ENCODE data around the gene LDLRAP1.

GRCh38 chr1:25560788-25561187 lies 17.4 kb downstream of the LDLRAP1 start:
- TF ChIP-seq POLR2A (IDR thresholded peaks at IDR 0.05; ENCODE audit: extremely low read depth, insufficient read length), result no peak
- TF ChIP-seq, protein P1, sequence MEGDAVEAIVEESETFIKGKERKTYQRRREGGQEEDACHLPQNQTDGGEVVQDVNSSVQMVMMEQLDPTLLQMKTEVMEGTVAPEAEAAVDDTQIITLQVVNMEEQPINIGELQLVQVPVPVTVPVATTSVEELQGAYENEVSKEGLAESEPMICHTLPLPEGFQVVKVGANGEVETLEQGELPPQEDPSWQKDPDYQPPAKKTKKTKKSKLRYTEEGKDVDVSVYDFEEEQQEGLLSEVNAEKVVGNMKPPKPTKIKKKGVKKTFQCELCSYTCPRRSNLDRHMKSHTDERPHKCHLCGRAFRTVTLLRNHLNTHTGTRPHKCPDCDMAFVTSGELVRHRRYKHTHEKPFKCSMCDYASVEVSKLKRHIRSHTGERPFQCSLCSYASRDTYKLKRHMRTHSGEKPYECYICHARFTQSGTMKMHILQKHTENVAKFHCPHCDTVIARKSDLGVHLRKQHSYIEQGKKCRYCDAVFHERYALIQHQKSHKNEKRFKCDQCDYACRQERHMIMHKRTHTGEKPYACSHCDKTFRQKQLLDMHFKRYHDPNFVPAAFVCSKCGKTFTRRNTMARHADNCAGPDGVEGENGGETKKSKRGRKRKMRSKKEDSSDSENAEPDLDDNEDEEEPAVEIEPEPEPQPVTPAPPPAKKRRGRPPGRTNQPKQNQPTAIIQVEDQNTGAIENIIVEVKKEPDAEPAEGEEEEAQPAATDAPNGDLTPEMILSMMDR (IDR thresholded peaks at IDR 0.05; ENCODE audit: low read depth, low read length), result no peak
- TF ChIP-seq MAX (IDR thresholded peaks at IDR 0.05; ENCODE audit: low read depth, low read length), result no peak
- TF ChIP-seq MYC (IDR thresholded peaks at IDR 0.05; ENCODE audit: low read depth, low read length), result no peak

Measured in NB4 (cell line).